ENCODE measurements around the gene SRP14.

DNA sequence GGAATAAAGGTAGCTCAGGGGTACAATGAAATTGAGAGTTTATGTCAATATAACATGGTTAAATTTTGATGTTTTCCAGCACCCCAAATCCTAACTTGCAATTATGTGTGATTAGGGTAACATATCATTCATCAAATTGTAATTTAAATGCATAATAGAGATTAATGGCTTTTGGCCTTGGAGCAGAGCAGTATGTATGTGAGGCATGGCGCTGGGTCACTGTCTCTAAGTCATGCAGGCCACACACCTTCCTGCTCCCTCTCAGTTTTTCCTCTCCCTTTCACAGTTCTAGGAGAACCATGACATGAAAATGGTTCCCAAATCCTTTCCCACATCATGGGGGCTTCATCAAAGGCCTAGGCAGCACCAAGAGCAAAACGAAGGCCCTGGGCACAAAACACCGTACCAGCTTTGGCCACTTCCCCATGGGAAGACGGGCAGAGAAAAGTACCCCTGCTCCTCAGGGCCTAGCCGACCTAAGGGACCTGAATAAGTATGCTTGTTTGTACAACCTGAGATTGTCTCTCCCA lies 3.9 kb upstream of the SRP14 start:
- TF ChIP-seq, protein P1, sequence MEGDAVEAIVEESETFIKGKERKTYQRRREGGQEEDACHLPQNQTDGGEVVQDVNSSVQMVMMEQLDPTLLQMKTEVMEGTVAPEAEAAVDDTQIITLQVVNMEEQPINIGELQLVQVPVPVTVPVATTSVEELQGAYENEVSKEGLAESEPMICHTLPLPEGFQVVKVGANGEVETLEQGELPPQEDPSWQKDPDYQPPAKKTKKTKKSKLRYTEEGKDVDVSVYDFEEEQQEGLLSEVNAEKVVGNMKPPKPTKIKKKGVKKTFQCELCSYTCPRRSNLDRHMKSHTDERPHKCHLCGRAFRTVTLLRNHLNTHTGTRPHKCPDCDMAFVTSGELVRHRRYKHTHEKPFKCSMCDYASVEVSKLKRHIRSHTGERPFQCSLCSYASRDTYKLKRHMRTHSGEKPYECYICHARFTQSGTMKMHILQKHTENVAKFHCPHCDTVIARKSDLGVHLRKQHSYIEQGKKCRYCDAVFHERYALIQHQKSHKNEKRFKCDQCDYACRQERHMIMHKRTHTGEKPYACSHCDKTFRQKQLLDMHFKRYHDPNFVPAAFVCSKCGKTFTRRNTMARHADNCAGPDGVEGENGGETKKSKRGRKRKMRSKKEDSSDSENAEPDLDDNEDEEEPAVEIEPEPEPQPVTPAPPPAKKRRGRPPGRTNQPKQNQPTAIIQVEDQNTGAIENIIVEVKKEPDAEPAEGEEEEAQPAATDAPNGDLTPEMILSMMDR (conservative IDR thresholded peaks at IDR 0.05), result no peak
- no peak for TF ChIP-seq ZFX (IDR thresholded peaks at IDR 0.05)
